Muscle of arm (tissue), 12 donors: ENCODE data around the gene NID1. TPM values are rescaled to one million over a fixed set of nuclear protein-coding genes. Genes with fewer than 3 reads are reported as not detected.
"Not testable (repeated sequence)": the region's sequence is repeated elsewhere in the genome, so short reads cannot be mapped to it uniquely, and the experiment has no call there.

Experiments used
- DNase-seq: peaks from one replicate; pipeline ENCODE4 v3.0.0-alpha.2; 2013
- polyA plus RNA-seq, 12 donors: library from polyadenylated mRNA; unstranded; fragments of 120-200 nt; gene quantifications; one replicate each; pipeline ENCODE4 v1.2.1, GENCODE V29; 2013; ENCODE audit not compliant: insufficient read length in 12 of 12

NID1 gene
- polyA plus RNA-seq, 12 donors = 154 to 314 (median 260) TPM

GRCh38 chr1:236096660-236097482 lies 32.0 kb upstream of the NID1 start:
- peak; percentile 74 for DNase-seq

- no peak for DNase-seq
These were observed 31.0 kb upstream of the NID1 start for GRCh38 chr1:236095705-236096520.

GRCh38 chr1:236092899-236093298 lies 28.0 kb upstream of the NID1 start:
- no peak for DNase-seq

- no peak for DNase-seq
These were observed 27.0 kb upstream of the NID1 start for GRCh38 chr1:236091933-236092318.

GRCh38 chr1:236090741-236091147 lies 25.9 kb upstream of the NID1 start:
- DNase-seq = no peak

- DNase-seq = no peak
These were observed 24.3 kb upstream of the NID1 start for GRCh38 chr1:236089046-236089773.

- no peak for DNase-seq
These were observed 21.6 kb upstream of the NID1 start for GRCh38 chr1:236086537-236086936.

GRCh38 chr1:236085545-236086159 lies 20.8 kb upstream of the NID1 start:
- DNase-seq = no peak

GRCh38 chr1:236084386-236084730 lies 19.5 kb upstream of the NID1 start:
- DNase-seq = no peak

GRCh38 chr1:236083650-236084385 lies 18.9 kb upstream of the NID1 start:
- DNase-seq = no peak

GRCh38 chr1:236082526-236082925 lies 17.6 kb upstream of the NID1 start:
- no peak for DNase-seq

- no peak for DNase-seq
These were observed 16.8 kb upstream of the NID1 start for GRCh38 chr1:236081546-236082227.

- DNase-seq = no peak
These were observed 14.8 kb upstream of the NID1 start for GRCh38 chr1:236079703-236080102.

- DNase-seq = no peak
These were observed 14.1 kb upstream of the NID1 start for GRCh38 chr1:236078993-236079392.

- DNase-seq = not testable (repeated sequence)
These were observed 13.2 kb upstream of the NID1 start for GRCh38 chr1:236078077-236078476.

GRCh38 chr1:236075848-236076247 lies 11.0 kb upstream of the NID1 start:
- DNase-seq = no peak

GRCh38 chr1:236073307-236073897 lies 8.5 kb upstream of the NID1 start:
- no peak for DNase-seq

GRCh38 chr1:236072001-236072400 lies 7.1 kb upstream of the NID1 start:
- DNase-seq = no peak

GRCh38 chr1:236070753-236071152 lies 5.9 kb upstream of the NID1 start:
- DNase-seq = no peak

GRCh38 chr1:236069796-236070195 lies 4.9 kb upstream of the NID1 start:
- no peak for DNase-seq
